Measurements from ENCODE around the gene GNAT1. TPM values are rescaled to one million over a fixed set of nuclear protein-coding genes. Genes with fewer than 3 reads are reported as not detected.

GNAT1 gene
- total and polyA plus RNA-seq, 2 donors (not counting 1 experiment from before 2014, with no cell fraction given) = not detected

DNA sequence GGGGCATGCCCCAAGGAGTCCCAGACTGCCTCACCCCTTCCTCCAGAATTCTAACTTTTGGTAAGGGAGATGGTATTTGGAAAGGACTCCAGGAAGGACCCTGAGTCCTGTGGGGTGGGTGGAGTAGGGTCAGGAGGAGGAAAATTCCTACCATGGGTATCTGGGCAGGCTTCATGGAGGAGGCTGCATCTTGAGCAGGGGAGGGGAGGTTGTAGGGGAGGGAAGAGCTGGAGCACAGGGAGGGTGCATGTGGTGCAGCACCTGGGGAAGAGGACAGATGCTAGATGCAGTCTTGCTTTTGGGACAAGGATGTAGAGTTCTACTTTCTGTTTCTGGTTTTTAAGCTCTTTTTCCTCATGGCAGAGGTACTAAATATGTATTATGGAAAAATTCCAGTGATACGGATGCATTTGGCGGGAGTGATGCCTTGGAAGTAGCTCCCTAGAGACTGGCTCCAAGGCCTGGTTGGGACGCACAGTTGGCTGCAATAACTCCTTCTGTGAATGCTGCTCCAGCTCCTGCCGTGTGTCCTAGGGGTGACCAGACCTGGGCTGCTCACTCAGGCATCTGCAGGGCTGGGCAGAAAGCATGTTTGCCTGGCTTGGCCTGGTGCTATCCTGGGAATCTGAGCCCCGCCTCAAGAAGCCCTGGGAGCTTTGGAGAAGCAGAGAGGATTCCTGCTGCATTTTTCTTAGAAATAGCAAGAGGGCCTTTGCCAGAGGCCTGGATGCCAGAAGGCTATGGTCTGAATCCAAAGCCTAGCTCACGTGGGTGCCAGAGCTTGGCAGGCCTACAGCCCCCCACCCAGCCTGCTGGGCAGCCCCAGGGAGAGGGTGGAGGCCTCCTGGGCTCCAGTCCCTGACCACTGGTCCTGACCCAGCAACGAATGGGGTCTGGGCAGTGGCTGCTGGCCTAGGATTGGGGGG lies 26.2 kb upstream of the GNAT1 start:
- intact Hi-C loops (cut with micrococcal nuclease) = no loop called here
- ATAC-seq (ENCODE audit: low read depth) (no peak), DNase-seq (no peak)
- Histone ChIP-seq H3K36me3 (replicated peaks in 1 of 2; ENCODE audit: control extremely low read depth in 1 of 2, control insufficient read depth in 1 of 2, extremely low read depth in 1 of 2, insufficient read depth in 2 of 2, low read length in 1 of 2) (no peaks in the 10 kb centered on the region), H2AFZ (ENCODE audit: insufficient read depth, low read depth, low read length, poor library complexity, severe bottlenecking) (no peak overlapping the region), H3K27me3 (replicated peaks in 1 of 4; ENCODE audit: control extremely low read depth in 1 of 4, control insufficient read depth in 3 of 4, insufficient read depth in 4 of 4, low read length in 3 of 4) (no peaks in the 10 kb centered on the region), H3K4me2 (replicated peaks; ENCODE audit: low read depth, low read length, poor library complexity, severe bottlenecking) (no peak overlapping the region), H3K9me3 (ENCODE audit: control extremely low read depth in 1 of 3, control insufficient read depth in 2 of 3, insufficient read depth in 1 of 3, low read length in 2 of 3) (no peaks in the 10 kb centered on the region), H4K20me1 (ENCODE audit: control insufficient read depth, insufficient read depth, low read length, poor library complexity, severe bottlenecking) (no peaks in the 10 kb centered on the region), H3K27ac (ENCODE audit: low read length in 2 of 2) (no peak overlapping the region), H3K4me3 (ENCODE audit: control extremely low read depth in 1 of 5, extremely low read depth in 1 of 5, insufficient read depth in 1 of 5, low read depth in 2 of 5, low read length in 4 of 5) (no peak overlapping the region), H3K4me1 (ENCODE audit: control insufficient read depth in 2 of 2, insufficient read depth in 2 of 2, low read length in 2 of 2) (no peaks in the 10 kb centered on the region), H3K9ac (ENCODE audit: low read length) (no peak overlapping the region), H3K79me2 (ENCODE audit: control insufficient read depth, insufficient read depth, low read length) (no peaks in the 10 kb centered on the region)
- no peak overlapping the region for H3K27ac Mint-ChIP-seq
- no peaks in the 10 kb centered on the region for H3K9me3 Mint-ChIP-seq (ENCODE audit: insufficient read depth)
- ChIA-PET POLR2A (no interaction called here), CTCF (interaction anchor here (1.3 kb wide), 1 partner anchor 27 kb away, joined by 3 read pairs; no protein-coding TSS in a partner anchor)
- TF ChIP-seq, protein P1, sequence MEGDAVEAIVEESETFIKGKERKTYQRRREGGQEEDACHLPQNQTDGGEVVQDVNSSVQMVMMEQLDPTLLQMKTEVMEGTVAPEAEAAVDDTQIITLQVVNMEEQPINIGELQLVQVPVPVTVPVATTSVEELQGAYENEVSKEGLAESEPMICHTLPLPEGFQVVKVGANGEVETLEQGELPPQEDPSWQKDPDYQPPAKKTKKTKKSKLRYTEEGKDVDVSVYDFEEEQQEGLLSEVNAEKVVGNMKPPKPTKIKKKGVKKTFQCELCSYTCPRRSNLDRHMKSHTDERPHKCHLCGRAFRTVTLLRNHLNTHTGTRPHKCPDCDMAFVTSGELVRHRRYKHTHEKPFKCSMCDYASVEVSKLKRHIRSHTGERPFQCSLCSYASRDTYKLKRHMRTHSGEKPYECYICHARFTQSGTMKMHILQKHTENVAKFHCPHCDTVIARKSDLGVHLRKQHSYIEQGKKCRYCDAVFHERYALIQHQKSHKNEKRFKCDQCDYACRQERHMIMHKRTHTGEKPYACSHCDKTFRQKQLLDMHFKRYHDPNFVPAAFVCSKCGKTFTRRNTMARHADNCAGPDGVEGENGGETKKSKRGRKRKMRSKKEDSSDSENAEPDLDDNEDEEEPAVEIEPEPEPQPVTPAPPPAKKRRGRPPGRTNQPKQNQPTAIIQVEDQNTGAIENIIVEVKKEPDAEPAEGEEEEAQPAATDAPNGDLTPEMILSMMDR (IDR thresholded peaks at IDR 0.05) = no peak
- no peak for TF ChIP-seq EZH2 (IDR thresholded peaks at IDR 0.05; ENCODE audit: borderline replicate concordance, insufficient read depth, low read depth, low read length, poor library complexity, severe bottlenecking)
- 86% methylated on average over 7 of the region's 7 CpGs for whole genome bisulfite sequencing (ENCODE audit: insufficient coverage)
- H3K4me3 Mint-ChIP-seq = no peak overlapping the region
- no peaks in the 10 kb centered on the region for H3K4me1 Mint-ChIP-seq
- H3K27me3 Mint-ChIP-seq = peaks cover 9% of the 10 kb centered on the region

GRCh38 chr3:50165910-50166538 lies 25.4 kb upstream of the GNAT1 start:
- DNase-seq (no peak), ATAC-seq (ENCODE audit: low read depth) (no peak)
- intact Hi-C loops (cut with micrococcal nuclease) = no loop called here
- Histone ChIP-seq H3K27ac (ENCODE audit: low read length in 2 of 2) (no peak overlapping the region), H3K4me1 (ENCODE audit: control insufficient read depth in 2 of 2, insufficient read depth in 2 of 2, low read length in 2 of 2) (no peaks in the 10 kb centered on the region), H3K4me3 (ENCODE audit: control extremely low read depth in 1 of 5, extremely low read depth in 1 of 5, insufficient read depth in 1 of 5, low read depth in 2 of 5, low read length in 4 of 5) (no peak overlapping the region), H4K20me1 (ENCODE audit: control insufficient read depth, insufficient read depth, low read length, poor library complexity, severe bottlenecking) (no peaks in the 10 kb centered on the region), H3K4me2 (replicated peaks; ENCODE audit: low read depth, low read length, poor library complexity, severe bottlenecking) (no peak overlapping the region), H3K9me3 (ENCODE audit: control extremely low read depth in 1 of 3, control insufficient read depth in 2 of 3, insufficient read depth in 1 of 3, low read length in 2 of 3) (no peaks in the 10 kb centered on the region), H3K36me3 (replicated peaks in 1 of 2; ENCODE audit: control extremely low read depth in 1 of 2, control insufficient read depth in 1 of 2, extremely low read depth in 1 of 2, insufficient read depth in 2 of 2, low read length in 1 of 2) (no peaks in the 10 kb centered on the region), H3K27me3 (replicated peaks in 1 of 4; ENCODE audit: control extremely low read depth in 1 of 4, control insufficient read depth in 3 of 4, insufficient read depth in 4 of 4, low read length in 3 of 4) (no peaks in the 10 kb centered on the region), H2AFZ (ENCODE audit: insufficient read depth, low read depth, low read length, poor library complexity, severe bottlenecking) (no peak overlapping the region), H3K79me2 (ENCODE audit: control insufficient read depth, insufficient read depth, low read length) (no peaks in the 10 kb centered on the region), H3K9ac (ENCODE audit: low read length) (no peak overlapping the region)
- no peak for TF ChIP-seq EZH2 (IDR thresholded peaks at IDR 0.05; ENCODE audit: borderline replicate concordance, insufficient read depth, low read depth, low read length, poor library complexity, severe bottlenecking)
- TF ChIP-seq, protein P1 (IDR thresholded peaks at IDR 0.05) = no peak
- Mint-ChIP-seq H3K27ac (no peak overlapping the region), H3K4me1 (no peaks in the 10 kb centered on the region), H3K9me3 (ENCODE audit: insufficient read depth) (no peaks in the 10 kb centered on the region), H3K4me3 (no peak overlapping the region), H3K27me3 (peaks cover 9% of the 10 kb centered on the region)
- ChIA-PET CTCF (no interaction called here), POLR2A (no interaction called here)
- 43% methylated on average over 13 of the region's 15 CpGs for WGBS (ENCODE audit: insufficient coverage)
